HG03520 (cell line): ENCODE results near the gene PCBP3.

Source experiments
- ATAC-seq: cut with Tn5 transposase; IDR thresholded peaks from one replicate; pipeline ENCODE4 v1.9.1; 2021; ENCODE audit warnings: mild to moderate bottlenecking, moderate library complexity; ENCODE audit not compliant: unreplicated experiment

Gene PCBP3

GRCh38 chr21:45778686-45779085 is 135.2 kb downstream of the PCBP3 start:
- no peak for ATAC-seq

GRCh38 chr21:45779226-45779625 is 135.7 kb downstream of the PCBP3 start:
- ATAC-seq: no peak

- ATAC-seq: no peak
Observed at GRCh38 chr21:45780647-45781046, 137.1 kb downstream of the PCBP3 start.

- ATAC-seq: no peak
Observed at GRCh38 chr21:45781741-45782140, 138.2 kb downstream of the PCBP3 start.

- ATAC-seq: no peak
Observed at GRCh38 chr21:45786660-45787059, 143.1 kb downstream of the PCBP3 start.

GRCh38 chr21:45787371-45787770 is 143.8 kb downstream of the PCBP3 start:
- ATAC-seq: no peak

- no peak for ATAC-seq
Observed at GRCh38 chr21:45788198-45788597, 144.7 kb downstream of the PCBP3 start.

- ATAC-seq: no peak
Observed at GRCh38 chr21:45788637-45789506, 145.3 kb downstream of the PCBP3 start.

- ATAC-seq: no peak
Observed at GRCh38 chr21:45790427-45790826, 146.9 kb downstream of the PCBP3 start.

GRCh38 chr21:45791562-45792418 is 148.3 kb downstream of the PCBP3 start:
- ATAC-seq: no peak

GRCh38 chr21:45792682-45793383 is 149.3 kb downstream of the PCBP3 start:
- no peak for ATAC-seq

- ATAC-seq: no peak
Observed at GRCh38 chr21:45794027-45794426, 150.5 kb downstream of the PCBP3 start.

GRCh38 chr21:45796003-45796402 is 152.5 kb downstream of the PCBP3 start:
- ATAC-seq: no peak

- ATAC-seq: no peak
Observed at GRCh38 chr21:45797338-45797737, 153.8 kb downstream of the PCBP3 start.

- no peak for ATAC-seq
Observed at GRCh38 chr21:45799765-45800338, 156.3 kb downstream of the PCBP3 start.

- no peak for ATAC-seq
Observed at GRCh38 chr21:45800339-45801080, 157.0 kb downstream of the PCBP3 start.

GRCh38 chr21:45801129-45801964 is 157.8 kb downstream of the PCBP3 start:
- no peak for ATAC-seq

- no peak for ATAC-seq
Observed at GRCh38 chr21:45801989-45802388, 158.5 kb downstream of the PCBP3 start.

- ATAC-seq: no peak
Observed at GRCh38 chr21:45802425-45802824, 158.9 kb downstream of the PCBP3 start.
